Gastroesophageal sphincter (tissue), 3 donors: ENCODE data around the gene TMEM198.

ENCODE experiments used
- EP300 ChIP-seq: sonication (generic); formaldehyde crosslinking; IDR thresholded peaks from one replicate; pipeline ENCODE4 v1.6.1; 2017; ENCODE audit warnings: antibody characterized with exemption, mild to moderate bottlenecking
- TF ChIP-seq, protein P1 (sequence below), 4 experiments: fragments of 200-600 bp in 2 of 4; fragments of 450-650 bp in 2 of 4; sonication (generic) in 1 of 4; IDR thresholded peaks; one replicate each; pipeline ENCODE4 v1.5.1; 2017 to 2019; ENCODE audit warnings: antibody characterized with exemption in 4 of 4, mild to moderate bottlenecking in 2 of 4, moderate library complexity in 2 of 4

- no peak for TF ChIP-seq EP300
- TF ChIP-seq, protein P1, sequence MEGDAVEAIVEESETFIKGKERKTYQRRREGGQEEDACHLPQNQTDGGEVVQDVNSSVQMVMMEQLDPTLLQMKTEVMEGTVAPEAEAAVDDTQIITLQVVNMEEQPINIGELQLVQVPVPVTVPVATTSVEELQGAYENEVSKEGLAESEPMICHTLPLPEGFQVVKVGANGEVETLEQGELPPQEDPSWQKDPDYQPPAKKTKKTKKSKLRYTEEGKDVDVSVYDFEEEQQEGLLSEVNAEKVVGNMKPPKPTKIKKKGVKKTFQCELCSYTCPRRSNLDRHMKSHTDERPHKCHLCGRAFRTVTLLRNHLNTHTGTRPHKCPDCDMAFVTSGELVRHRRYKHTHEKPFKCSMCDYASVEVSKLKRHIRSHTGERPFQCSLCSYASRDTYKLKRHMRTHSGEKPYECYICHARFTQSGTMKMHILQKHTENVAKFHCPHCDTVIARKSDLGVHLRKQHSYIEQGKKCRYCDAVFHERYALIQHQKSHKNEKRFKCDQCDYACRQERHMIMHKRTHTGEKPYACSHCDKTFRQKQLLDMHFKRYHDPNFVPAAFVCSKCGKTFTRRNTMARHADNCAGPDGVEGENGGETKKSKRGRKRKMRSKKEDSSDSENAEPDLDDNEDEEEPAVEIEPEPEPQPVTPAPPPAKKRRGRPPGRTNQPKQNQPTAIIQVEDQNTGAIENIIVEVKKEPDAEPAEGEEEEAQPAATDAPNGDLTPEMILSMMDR (IDR thresholded peaks at IDR 0.05) = no peak
Measured at GRCh38 chr2:219543596-219544358, at the start of gene TMEM198, which contains the start of gene CHPF.
